HEK293 (cell line): ENCODE results near the gene TBC1D9B.

ENCODE experiments used
- CTCF ChIA-PET: fragments of 350-600 bp; formaldehyde crosslinking; extraction: SDS; loops from one replicate; lab custom pipeline; 2021; ENCODE audit warnings: antibody characterized with exemption; lab: Yijun Ruan, JAX
- POLR2A ChIA-PET: fragments of 300-600 bp; formaldehyde crosslinking; extraction: SDS; loops from one replicate; lab custom pipeline; 2020; ENCODE audit warnings: antibody characterized with exemption, inconsistent platforms; lab: Yijun Ruan, JAX
- H3K27ac ChIP-seq: fragments of 200-500 bp; sonication (Bioruptor generic); 2 replicates; pipeline ENCODE4 v1.5.1; 2014; ENCODE audit warnings: low read depth, low read length, control low read depth, inconsistent platforms; ENCODE audit errors: extremely low read depth
- H3K36me3 ChIP-seq, 2 experiments: fragments of 200-500 bp in 1 of 2; sonication (Bioruptor generic) in 1 of 2; 1 replicate in 1 of 2; 2 replicates in 1 of 2; pipeline ENCODE4 v1.5.1; 2014 to 2017; ENCODE audit warnings: inconsistent platforms in 2 of 2, low read length in 2 of 2; ENCODE audit not compliant: control insufficient read depth in 2 of 2, insufficient read depth in 1 of 2
- H3K4me1 ChIP-seq: fragments of 200-500 bp; sonication (Bioruptor generic); 2 replicates; pipeline ENCODE4 v1.5.1; 2014; ENCODE audit warnings: mild to moderate bottlenecking, low read length, inconsistent platforms; ENCODE audit not compliant: control insufficient read depth, insufficient read depth
- H3K4me3 ChIP-seq: 2 replicates; pipeline ENCODE4 v1.5.1; 2011; ENCODE audit warnings: low read depth, mild to moderate bottlenecking, control low read depth, low read length, moderate library complexity
- H3K9me3 ChIP-seq: fragments of 200-500 bp; sonication (Bioruptor generic); 2 replicates; pipeline ENCODE4 v1.5.1; 2014; ENCODE audit warnings: low read depth, low read length, inconsistent platforms; ENCODE audit not compliant: control insufficient read depth, insufficient read depth
- HIC1 ChIP-seq: fragments of 450-650 bp; formaldehyde crosslinking; IDR thresholded peaks from 2 replicates; pipeline ENCODE4 v1.5.1; 2016; ENCODE audit warnings: missing biosample characterization, missing genetic modification characterization
- HOXA7 ChIP-seq: sonication (generic); formaldehyde crosslinking; IDR thresholded peaks from 2 replicates; pipeline ENCODE4 v1.8.1; 2022; ENCODE audit warnings: missing genetic modification reagents, borderline replicate concordance
- KLF10 ChIP-seq: fragments of 450-650 bp; IDR thresholded peaks from 2 replicates; pipeline ENCODE4 v1.5.1; 2018; ENCODE audit warnings: missing biosample characterization, mild to moderate bottlenecking, missing genetic modification characterization
- KLF7 ChIP-seq: fragments of 450-650 bp; formaldehyde crosslinking; IDR thresholded peaks from 2 replicates; pipeline ENCODE4 v1.5.1; 2016; ENCODE audit warnings: missing biosample characterization, missing genetic modification characterization, borderline replicate concordance
- KLF9 ChIP-seq: fragments of 450-650 bp; formaldehyde crosslinking; IDR thresholded peaks from 2 replicates; pipeline ENCODE4 v1.5.1; 2016; ENCODE audit warnings: missing biosample characterization, missing genetic modification characterization, low read depth
- OSR2 ChIP-seq: fragments of 450-650 bp; formaldehyde crosslinking; IDR thresholded peaks from 2 replicates; pipeline ENCODE4 v1.5.1; 2016; ENCODE audit warnings: missing biosample characterization, missing genetic modification characterization
- PATZ1 ChIP-seq: fragments of 450-650 bp; formaldehyde crosslinking; IDR thresholded peaks from 2 replicates; pipeline ENCODE4 v1.5.1; 2016; ENCODE audit warnings: missing biosample characterization, missing genetic modification characterization
- PBX3 ChIP-seq: sonication (generic); formaldehyde crosslinking; IDR thresholded peaks from 2 replicates; pipeline ENCODE4 v1.8.1; 2022; ENCODE audit warnings: mild to moderate bottlenecking, moderate library complexity, missing genetic modification reagents
- PRDM4 ChIP-seq: fragments of 450-650 bp; formaldehyde crosslinking; IDR thresholded peaks from 2 replicates; pipeline ENCODE4 v1.5.1; 2017; ENCODE audit warnings: missing biosample characterization, missing genetic modification characterization
- SP7 ChIP-seq: fragments of 450-650 bp; formaldehyde crosslinking; IDR thresholded peaks from 2 replicates; pipeline ENCODE4 v1.5.1; 2016; ENCODE audit warnings: missing biosample characterization, missing genetic modification characterization
- ZBTB20 ChIP-seq: fragments of 450-650 bp; formaldehyde crosslinking; IDR thresholded peaks from 2 replicates; pipeline ENCODE4 v1.5.1; 2016; ENCODE audit warnings: missing biosample characterization, missing genetic modification characterization
- ZBTB48 ChIP-seq: fragments of 450-650 bp; formaldehyde crosslinking; IDR thresholded peaks from 2 replicates; pipeline ENCODE4 v1.5.1; 2016; ENCODE audit warnings: missing biosample characterization, missing genetic modification characterization
- ZFP69B ChIP-seq: fragments of 450-650 bp; formaldehyde crosslinking; IDR thresholded peaks from 2 replicates; pipeline ENCODE4 v1.5.1; 2016; ENCODE audit warnings: missing biosample characterization, missing genetic modification characterization
- ZNF132 ChIP-seq: fragments of 450-650 bp; formaldehyde crosslinking; IDR thresholded peaks from 2 replicates; pipeline ENCODE4 v1.5.1; 2017; ENCODE audit warnings: missing biosample characterization, missing genetic modification characterization, borderline replicate concordance
- ZNF146 ChIP-seq: fragments of 450-650 bp; formaldehyde crosslinking; IDR thresholded peaks from 2 replicates; pipeline ENCODE4 v1.5.1; 2016; ENCODE audit warnings: missing biosample characterization, missing genetic modification characterization
- ZNF24 ChIP-seq: fragments of 450-650 bp; formaldehyde crosslinking; IDR thresholded peaks from 2 replicates; pipeline ENCODE4 v1.5.1; 2016; ENCODE audit warnings: missing biosample characterization, missing genetic modification characterization
- ZNF280C ChIP-seq: fragments of 450-650 bp; formaldehyde crosslinking; IDR thresholded peaks from 2 replicates; pipeline ENCODE4 v1.5.1; 2016; ENCODE audit warnings: missing biosample characterization, missing genetic modification characterization
- ZNF433 ChIP-seq: fragments of 450-650 bp; formaldehyde crosslinking; IDR thresholded peaks from 2 replicates; pipeline ENCODE4 v1.5.1; 2016; ENCODE audit warnings: missing biosample characterization, missing genetic modification characterization, low read depth
- ZNF580 ChIP-seq: fragments of 450-650 bp; formaldehyde crosslinking; IDR thresholded peaks from 2 replicates; pipeline ENCODE4 v1.5.1; 2016; ENCODE audit warnings: missing biosample characterization, missing genetic modification characterization
- ZNF600 ChIP-seq: fragments of 450-650 bp; formaldehyde crosslinking; IDR thresholded peaks from 2 replicates; pipeline ENCODE4 v1.5.1; 2016; ENCODE audit warnings: missing biosample characterization, missing genetic modification characterization
- ZNF610 ChIP-seq: fragments of 450-650 bp; formaldehyde crosslinking; IDR thresholded peaks from 2 replicates; pipeline ENCODE4 v1.5.1; 2016; ENCODE audit warnings: missing biosample characterization, missing genetic modification characterization, borderline replicate concordance
- ZNF785 ChIP-seq: fragments of 450-650 bp; formaldehyde crosslinking; IDR thresholded peaks from 2 replicates; pipeline ENCODE4 v1.5.1; 2016; ENCODE audit warnings: missing biosample characterization, missing genetic modification characterization
- ZNF791 ChIP-seq: fragments of 450-650 bp; formaldehyde crosslinking; IDR thresholded peaks from 2 replicates; pipeline ENCODE4 v1.5.1; 2016; ENCODE audit warnings: missing biosample characterization, missing genetic modification characterization
- ZNF837 ChIP-seq: fragments of 450-650 bp; formaldehyde crosslinking; IDR thresholded peaks from 2 replicates; pipeline ENCODE4 v1.5.1; 2016; ENCODE audit warnings: missing biosample characterization, missing genetic modification characterization
- ZSCAN23 ChIP-seq: fragments of 450-650 bp; formaldehyde crosslinking; IDR thresholded peaks from 2 replicates; pipeline ENCODE4 v1.5.1; 2016; ENCODE audit warnings: missing biosample characterization, missing genetic modification characterization

Gene TBC1D9B

GRCh38 chr5:179820483-179821297 lies 87.0 kb downstream of the TBC1D9B start, which contains the start of gene SQSTM1 (continued):
- TF ChIP-seq PATZ1 = peak; percentile 99
- TF ChIP-seq ZNF146 (tag by site-specific recombination) = 0 out of 2 replicates have a peak, but pooled peaks have one; percentile 37
- TF ChIP-seq ZBTB48 = 0 out of 2 replicates have a peak, but pooled peaks have one; percentile 63
- TF ChIP-seq ZNF132 (tag by site-specific recombination) = no peak
- TF ChIP-seq KLF7 (tag by site-specific recombination) = 0 out of 2 replicates have a peak, but pooled peaks have one; percentile 66
- peak; percentile 82 for TF ChIP-seq SP7 (tag by site-specific recombination)
- peak; percentile 82 for TF ChIP-seq KLF9 (tag by site-specific recombination)
- peak; percentile 13 for TF ChIP-seq HIC1 (tag by site-specific recombination)
- peak; percentile 91 for TF ChIP-seq ZNF610 (tag by site-specific recombination)
- TF ChIP-seq OSR2 (tag by site-specific recombination) = no peak
- no peak for TF ChIP-seq ZNF791
- TF ChIP-seq KLF10 = peak; percentile 81
- TF ChIP-seq ZNF580 (tag by site-specific recombination) = peak; percentile 70
- no peak for TF ChIP-seq ZNF433 (tag by site-specific recombination)
- TF ChIP-seq PRDM4 (tag by site-specific recombination) = peak; percentile 51; the same call in 1 of the 2 replicates
- peak; percentile 81; the same call in 1 of the 2 replicates for TF ChIP-seq ZNF24 (tag by site-specific recombination)
- TF ChIP-seq ZSCAN23 (tag by site-specific recombination) = no peak
- peak; percentile 69; the same call in 1 of the 2 replicates for TF ChIP-seq ZBTB20
- TF ChIP-seq, all 188 proteins: peak for 63

GRCh38 chr5:179820127-179820482 lies 87.6 kb downstream of the TBC1D9B start:
- ChIA-PET CTCF (no interaction called here), POLR2A (interaction anchor here (0.6 to 1.7 kb wide), 13 partner anchors 9 to 193 kb away, joined by 3 to 28 read pairs (median 4); partner anchors contain the start of genes LTC4S, MAML1, MGAT4B and MRNIP)
- Histone ChIP-seq H3K27ac (peak overlapping the region; percentile 92), H3K36me3 (peaks cover 5 to 41% of the 10 kb centered on the region in 2 experiments; a peak in 2 of 3 replicates), H3K4me1 (peaks cover 19% of the 10 kb centered on the region), H3K9me3 (no peaks in the 10 kb centered on the region), H3K4me3 (peak overlapping the region; percentile 83)
- no peak for TF ChIP-seq ZNF280C (tag by site-specific recombination)
- no peak for TF ChIP-seq ZFP69B
- no peak for TF ChIP-seq ZNF785 (tag by site-specific recombination)
- TF ChIP-seq HOXA7 (CRISPR knock-in tag) = no peak
- TF ChIP-seq ZNF132 (tag by site-specific recombination) = no peak
- no peak for TF ChIP-seq ZNF837 (tag by site-specific recombination)
- peak; percentile 57; the same call in 1 of the 2 replicates for TF ChIP-seq ZNF600 (tag by site-specific recombination)
- 0 out of 2 replicates have a peak, but pooled peaks have one; percentile 14 for TF ChIP-seq PBX3
